Measurements from ENCODE around the gene UGT1A3. TPM values are rescaled to one million over a fixed set of nuclear protein-coding genes. Genes with fewer than 3 reads are reported as not detected.
A peak's percentile ranks its signal among the peaks of the same experiment; 100 is the strongest.

UGT1A3 gene
- total RNA-seq, 1 donor from 2014 or later, result not detected

GRCh38 chr2:233800208-233800607 lies 71.4 kb downstream of the UGT1A3 start:
- DNase-seq (no peak), ATAC-seq (no peak)
- intact Hi-C loops (cut with DNase I), result no loop called here
- H3K36me3 ChIP-seq, result no peaks in the 10 kb centered on the region
- no peak for TF ChIP-seq CTCF (IDR thresholded peaks at IDR 0.05)
- H3K4me3 ChIP-seq, result no peak overlapping the region
- H3K4me1 ChIP-seq, result no peaks in the 10 kb centered on the region
- H3K9me3 ChIP-seq, result no peaks in the 10 kb centered on the region
- no peaks in the 10 kb centered on the region for H3K27me3 ChIP-seq (ENCODE audit: low read depth)
- H3K27ac ChIP-seq, result no peak overlapping the region

- no peak for DNase-seq
- intact Hi-C loops (cut with DNase I), result no loop called here
- no peaks in the 10 kb centered on the region for H3K36me3 ChIP-seq
Observed at GRCh38 chr2:233801357-233802131, 72.7 kb downstream of the UGT1A3 start.

GRCh38 chr2:233802132-233802815 lies 73.4 kb downstream of the UGT1A3 start:
- DNase-seq (no peak), ATAC-seq (no peak)
- H3K9me3 ChIP-seq, result no peaks in the 10 kb centered on the region
- TF ChIP-seq CTCF (IDR thresholded peaks at IDR 0.05), result no peak
- H3K4me1 ChIP-seq, result no peaks in the 10 kb centered on the region
- no peaks in the 10 kb centered on the region for H3K36me3 ChIP-seq
- H3K4me3 ChIP-seq, result no peak overlapping the region
- intact Hi-C loops (cut with DNase I), result no loop called here
- no peaks in the 10 kb centered on the region for H3K27me3 ChIP-seq (ENCODE audit: low read depth)
- no peak overlapping the region for H3K27ac ChIP-seq

More at GRCh38 chr2:233801357-233802131, 72.7 kb downstream of the UGT1A3 start:
- H3K9me3 ChIP-seq, result no peaks in the 10 kb centered on the region
- H3K27me3 ChIP-seq (ENCODE audit: low read depth), result no peaks in the 10 kb centered on the region
- TF ChIP-seq CTCF (IDR thresholded peaks at IDR 0.05), result no peak
- no peaks in the 10 kb centered on the region for H3K4me1 ChIP-seq
- H3K4me3 ChIP-seq, result no peak overlapping the region
- no peak overlapping the region for H3K27ac ChIP-seq
- no peak for ATAC-seq

- Histone ChIP-seq H3K9me3 (no peaks in the 10 kb centered on the region), H3K36me3 (no peaks in the 10 kb centered on the region), H3K4me1 (no peaks in the 10 kb centered on the region), H3K27ac (no peak overlapping the region), H3K27me3 (ENCODE audit: low read depth) (no peaks in the 10 kb centered on the region), H3K4me3 (no peak overlapping the region)
- DNase-seq (no peak), ATAC-seq (no peak)
- intact Hi-C loops (cut with DNase I), result no loop called here
- TF ChIP-seq CTCF (IDR thresholded peaks at IDR 0.05), result no peak
Observed at GRCh38 chr2:233803292-233803911, 74.6 kb downstream of the UGT1A3 start.

- Histone ChIP-seq H3K9me3 (no peaks in the 10 kb centered on the region), H3K27me3 (ENCODE audit: low read depth) (no peaks in the 10 kb centered on the region), H3K4me1 (no peaks in the 10 kb centered on the region), H3K36me3 (no peaks in the 10 kb centered on the region), H3K27ac (no peak overlapping the region), H3K4me3 (no peak overlapping the region)
- TF ChIP-seq CTCF (IDR thresholded peaks at IDR 0.05), result no peak
- intact Hi-C loops (cut with DNase I), result no loop called here
- DNase-seq, result peak; percentile 21
- ATAC-seq, result no peak
Observed at GRCh38 chr2:233803994-233804393, 75.2 kb downstream of the UGT1A3 start.
